ENCODE measurements around the gene MAN1A1.
"Not testable (repeated sequence)": the region's sequence is repeated elsewhere in the genome, so short reads cannot be mapped to it uniquely, and the experiment has no call there.

Gene MAN1A1

DNA sequence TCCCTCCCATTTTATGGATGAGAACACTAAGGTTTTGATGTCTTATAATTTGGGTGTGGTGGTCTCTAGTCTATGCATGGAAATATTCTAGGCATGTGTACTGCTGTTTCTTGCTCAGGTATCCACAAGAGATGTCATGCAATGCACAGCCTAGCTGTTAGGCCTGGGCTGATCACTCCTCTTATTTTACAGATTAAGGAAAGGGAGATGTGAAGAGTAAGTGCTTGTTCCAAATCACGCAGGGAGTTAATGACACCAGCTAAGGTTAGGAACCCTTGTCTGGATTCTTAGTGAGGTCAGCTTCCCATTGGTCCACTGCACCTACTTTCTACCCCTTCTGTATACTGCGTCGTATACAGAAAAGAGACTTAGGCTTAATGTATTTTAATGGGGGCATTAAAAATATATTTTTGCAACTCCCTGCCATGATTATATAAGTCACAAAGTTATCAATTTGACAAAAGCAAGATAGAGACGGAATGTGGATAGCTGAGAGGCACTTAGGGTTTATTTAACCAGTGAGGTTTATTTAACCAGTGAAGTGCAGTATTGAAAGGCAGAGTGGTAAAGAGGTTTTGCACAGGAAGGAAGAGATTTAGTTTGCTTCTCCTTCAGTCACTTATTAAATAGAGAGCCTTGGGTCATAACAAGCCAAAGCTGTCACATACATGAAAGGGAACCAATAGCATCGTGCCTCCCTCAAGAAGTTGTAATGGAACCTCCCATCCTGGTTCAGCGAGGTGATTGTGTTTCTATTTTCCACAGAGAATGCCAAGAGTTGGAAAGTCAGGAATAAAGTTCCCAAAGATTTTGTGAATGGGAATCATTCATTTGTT is 176.1 kb downstream of the MAN1A1 start:
- Histone ChIP-seq H3K36me3 (ENCODE audit: insufficient read depth, low read length) (no peaks in the 10 kb centered on the region), H3K9me3 (ENCODE audit: low read length) (no peaks in the 10 kb centered on the region), H3K4me3 (ENCODE audit: low read length) (no peak overlapping the region), H2AFZ (ENCODE audit: low read depth, low read length) (no peak overlapping the region), H3K27me3 (ENCODE audit: insufficient read depth, low read length) (no peaks in the 10 kb centered on the region), H3K4me1 (ENCODE audit: insufficient read depth, low read length) (no peaks in the 10 kb centered on the region)

DNA sequence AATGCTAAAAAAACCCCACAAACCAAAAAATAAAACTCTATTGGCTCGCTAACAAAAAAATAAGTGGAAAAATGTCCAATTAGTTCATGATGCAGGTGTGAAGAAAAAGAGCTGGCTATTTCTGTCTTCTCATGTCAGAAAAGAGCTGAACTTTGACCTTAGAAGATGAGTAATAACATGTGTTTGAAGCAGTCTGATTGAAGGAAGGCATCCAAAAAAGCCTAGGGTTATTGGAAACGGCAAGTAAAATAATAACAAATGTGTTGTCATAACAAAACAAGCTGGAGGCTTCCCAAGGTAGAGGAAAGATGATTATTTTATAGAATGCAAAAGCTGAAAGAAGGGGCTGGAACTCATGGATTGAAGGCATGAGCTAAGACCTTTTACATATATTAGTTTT is 176.7 kb downstream of the MAN1A1 start:
- no peaks in the 10 kb centered on the region for H3K9me3 ChIP-seq (ENCODE audit: low read length)
- no peaks in the 10 kb centered on the region for H3K27me3 ChIP-seq (ENCODE audit: insufficient read depth, low read length)
- no peaks in the 10 kb centered on the region for H3K36me3 ChIP-seq (ENCODE audit: insufficient read depth, low read length)
- H3K4me1 ChIP-seq (ENCODE audit: insufficient read depth, low read length), result no peaks in the 10 kb centered on the region
- no peak overlapping the region for H3K4me3 ChIP-seq (ENCODE audit: low read length)
- no peak overlapping the region for H2AFZ ChIP-seq (ENCODE audit: low read depth, low read length)

DNA sequence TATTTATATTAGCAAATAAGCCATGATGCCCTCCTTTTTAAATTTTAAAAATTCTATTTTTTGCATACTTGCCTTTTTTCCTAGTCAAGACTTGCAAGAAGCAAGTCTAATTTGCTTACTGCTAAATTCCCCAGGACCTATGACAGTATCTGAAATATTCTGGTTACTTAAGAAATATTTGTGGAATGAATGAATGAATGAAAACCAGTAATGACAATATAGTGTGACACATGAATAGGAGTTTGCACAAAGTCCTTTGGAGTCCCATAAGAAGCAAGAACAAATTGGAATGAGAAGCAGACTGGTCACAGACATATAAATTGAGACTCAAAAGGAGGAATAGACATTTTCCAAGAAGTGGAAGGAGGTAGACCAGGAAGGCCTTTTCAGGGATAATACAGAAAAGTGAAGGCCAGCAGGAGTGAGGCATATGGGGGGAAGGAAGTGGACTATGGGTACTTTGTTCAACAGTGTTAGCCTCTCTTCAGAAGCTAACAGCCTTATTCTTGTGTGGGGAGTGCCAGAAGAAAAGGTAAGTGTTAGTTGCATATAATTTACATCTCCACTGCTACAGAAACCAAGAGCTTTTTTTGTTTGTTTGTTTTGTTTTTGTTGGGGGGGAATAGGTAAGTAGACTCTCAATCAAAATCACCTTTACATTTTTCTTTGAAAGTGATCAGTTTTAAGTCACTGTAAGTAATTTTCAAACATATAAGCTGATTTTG is 177.5 kb downstream of the MAN1A1 start:
- Histone ChIP-seq H3K9me3 (ENCODE audit: low read length) (no peaks in the 10 kb centered on the region), H3K4me1 (ENCODE audit: insufficient read depth, low read length) (no peaks in the 10 kb centered on the region), H3K36me3 (ENCODE audit: insufficient read depth, low read length) (no peaks in the 10 kb centered on the region), H3K4me3 (ENCODE audit: low read length) (no peak overlapping the region), H2AFZ (ENCODE audit: low read depth, low read length) (no peak overlapping the region), H3K27me3 (ENCODE audit: insufficient read depth, low read length) (no peaks in the 10 kb centered on the region)

DNA sequence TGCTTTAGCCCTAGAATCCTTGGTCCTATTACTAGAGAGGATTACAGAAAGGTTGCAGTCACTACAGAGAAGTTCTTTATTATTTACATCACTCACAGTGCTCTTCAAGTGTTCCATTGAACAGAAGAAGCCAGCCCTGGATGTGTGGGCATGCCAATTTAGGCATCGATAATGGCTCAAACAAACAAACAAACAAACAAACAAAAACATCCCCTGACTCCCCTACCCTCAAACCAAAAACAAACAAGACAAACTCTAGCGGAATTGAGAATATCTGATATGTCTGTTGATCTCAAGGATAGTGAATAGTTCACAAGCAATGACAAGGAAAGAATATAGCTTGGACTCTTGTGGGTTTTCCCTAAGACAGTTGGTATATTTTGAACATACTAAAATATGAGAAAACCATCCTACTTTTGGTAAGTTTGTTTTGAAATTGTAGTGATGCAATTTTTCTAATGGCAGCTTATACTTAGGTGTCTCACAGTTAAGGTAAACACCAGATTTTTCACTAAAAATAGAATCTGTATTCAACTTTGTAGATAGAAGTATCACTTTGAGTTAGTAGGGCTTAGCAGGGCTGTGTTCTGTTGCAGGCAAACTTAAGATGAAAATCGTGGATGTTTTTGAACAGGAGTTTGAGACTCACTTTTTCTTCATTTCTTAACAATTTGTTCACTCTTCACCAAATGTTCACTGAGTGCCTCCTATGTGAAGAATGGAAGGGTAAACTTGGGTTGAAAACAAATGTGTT is 178.3 kb downstream of the MAN1A1 start:
- H3K36me3 ChIP-seq (ENCODE audit: insufficient read depth, low read length), result no peaks in the 10 kb centered on the region
- H3K9me3 ChIP-seq (ENCODE audit: low read length), result no peaks in the 10 kb centered on the region
- H3K27me3 ChIP-seq (ENCODE audit: insufficient read depth, low read length), result no peaks in the 10 kb centered on the region
- H3K4me1 ChIP-seq (ENCODE audit: insufficient read depth, low read length), result no peaks in the 10 kb centered on the region
- no peak overlapping the region for H3K4me3 ChIP-seq (ENCODE audit: low read length)
- H2AFZ ChIP-seq (ENCODE audit: low read depth, low read length), result no peak overlapping the region

DNA sequence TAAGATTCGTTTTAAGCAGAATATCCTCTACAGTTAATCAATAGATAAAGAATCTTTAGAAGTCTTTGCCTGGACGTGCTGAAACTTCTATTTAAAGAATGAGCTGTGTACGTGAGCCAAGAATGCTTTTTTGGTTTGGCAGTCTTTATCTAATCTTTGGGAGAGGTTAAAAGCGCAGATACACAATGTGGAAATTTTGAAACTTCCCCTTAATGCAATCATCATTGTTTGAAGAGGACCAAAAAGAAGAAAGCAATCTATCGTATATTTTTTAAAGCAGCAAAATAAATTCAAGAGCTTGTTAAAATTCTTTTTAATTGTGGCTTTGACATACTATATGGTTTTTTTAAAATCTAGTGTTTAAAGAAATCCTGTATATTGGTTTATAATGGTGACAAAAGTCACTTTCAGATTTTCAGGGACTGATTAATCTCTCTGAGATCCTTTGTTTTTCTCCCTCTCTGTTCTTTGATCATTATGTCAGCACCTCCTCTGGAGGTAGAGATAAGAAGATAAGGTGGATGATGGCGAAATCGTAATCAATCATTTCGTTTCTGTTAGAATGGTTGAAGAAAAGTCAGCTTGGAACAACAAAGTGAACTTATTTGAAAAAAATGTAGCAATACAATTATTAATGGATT is 179.0 kb downstream of the MAN1A1 start:
- Histone ChIP-seq H3K36me3 (ENCODE audit: insufficient read depth, low read length) (no peaks in the 10 kb centered on the region), H2AFZ (ENCODE audit: low read depth, low read length) (no peak overlapping the region), H3K9me3 (ENCODE audit: low read length) (no peaks in the 10 kb centered on the region), H3K4me3 (ENCODE audit: low read length) (no peak overlapping the region), H3K4me1 (ENCODE audit: insufficient read depth, low read length) (no peaks in the 10 kb centered on the region), H3K27me3 (ENCODE audit: insufficient read depth, low read length) (no peaks in the 10 kb centered on the region)

DNA sequence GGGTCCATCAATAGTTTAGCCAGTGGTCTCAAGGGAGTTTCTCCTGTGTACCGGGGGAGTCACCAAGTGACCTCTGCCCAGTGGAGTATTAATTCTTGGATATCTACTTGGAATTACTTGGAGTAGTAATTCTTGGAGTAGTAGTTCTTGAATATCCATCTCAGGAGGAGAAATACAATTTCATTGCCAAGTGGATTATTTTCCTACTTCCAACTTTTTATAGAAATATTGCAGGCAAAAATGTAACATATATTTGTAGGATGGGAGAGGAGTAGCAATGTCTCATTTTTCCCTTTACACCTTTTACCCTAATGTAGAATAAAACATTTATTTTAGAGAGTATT is 179.5 kb downstream of the MAN1A1 start:
- Histone ChIP-seq H3K27me3 (ENCODE audit: insufficient read depth, low read length) (no peaks in the 10 kb centered on the region), H3K4me3 (ENCODE audit: low read length) (no peak overlapping the region), H3K9me3 (ENCODE audit: low read length) (no peaks in the 10 kb centered on the region), H3K36me3 (ENCODE audit: insufficient read depth, low read length) (no peaks in the 10 kb centered on the region), H2AFZ (ENCODE audit: low read depth, low read length) (no peak overlapping the region), H3K4me1 (ENCODE audit: insufficient read depth, low read length) (no peaks in the 10 kb centered on the region)

DNA sequence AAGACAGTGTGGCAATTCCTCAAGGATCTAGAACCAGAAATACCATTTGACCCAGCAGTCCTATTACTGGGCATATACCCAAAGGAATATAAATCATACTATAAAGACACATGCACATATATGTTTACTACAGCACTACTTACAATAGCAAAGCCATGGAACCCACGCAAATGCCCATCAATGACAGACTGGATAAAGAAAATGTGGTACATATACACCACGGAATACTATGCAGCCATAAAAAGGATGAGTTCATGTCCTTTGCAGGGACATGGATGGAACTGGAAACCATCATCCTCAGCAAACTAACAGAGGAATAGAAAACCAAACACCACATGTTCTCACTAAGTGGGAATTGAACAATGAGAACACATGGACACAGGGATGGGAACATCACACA is 180.2 kb downstream of the MAN1A1 start:
- H3K27me3 ChIP-seq (ENCODE audit: insufficient read depth, low read length); H2AFZ ChIP-seq (ENCODE audit: low read depth, low read length); H3K9me3 ChIP-seq (ENCODE audit: low read length); H3K4me3 ChIP-seq (ENCODE audit: low read length); H3K4me1 ChIP-seq (ENCODE audit: insufficient read depth, low read length); H3K36me3 ChIP-seq (ENCODE audit: insufficient read depth, low read length): not testable (repeated sequence)

DNA sequence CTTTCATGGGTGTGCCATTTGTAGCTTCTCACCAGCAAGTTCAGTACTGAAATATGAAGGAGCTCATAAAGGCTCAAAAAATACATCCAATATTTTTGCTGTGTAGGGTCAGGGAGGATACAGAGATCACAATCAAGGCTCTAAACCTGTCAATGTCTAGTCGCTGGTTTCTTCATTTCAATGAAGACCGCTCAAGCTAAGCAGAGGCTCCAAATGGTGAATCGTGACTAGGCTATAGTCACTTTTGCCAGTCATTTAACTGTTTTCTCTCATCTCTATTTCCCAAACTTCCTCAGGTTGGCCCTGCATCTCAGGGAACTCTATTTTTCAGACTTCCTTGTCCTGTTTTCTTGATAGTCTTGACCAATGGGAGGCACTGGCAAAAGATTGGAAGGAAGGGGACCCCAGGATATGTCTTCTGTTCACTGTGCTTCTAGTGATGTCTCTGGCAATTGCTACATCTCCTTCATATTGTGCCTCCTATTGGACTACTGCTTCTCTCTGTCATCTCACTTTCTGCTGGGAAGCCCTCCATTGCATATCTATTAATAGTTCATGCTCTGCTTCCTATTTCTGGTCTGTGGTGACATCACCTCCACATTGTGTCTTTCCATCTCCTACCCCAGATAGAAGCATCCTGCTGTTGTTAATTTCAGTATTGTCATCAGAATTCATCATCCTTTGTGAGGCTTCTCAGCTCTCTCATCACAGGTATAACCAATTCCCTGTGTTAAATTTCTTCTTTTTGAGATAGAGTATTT is 183.4 kb downstream of the MAN1A1 start:
- Histone ChIP-seq H2AFZ (ENCODE audit: low read depth, low read length) (no peak overlapping the region), H3K27me3 (ENCODE audit: insufficient read depth, low read length) (no peaks in the 10 kb centered on the region), H3K36me3 (ENCODE audit: insufficient read depth, low read length) (no peaks in the 10 kb centered on the region), H3K4me3 (ENCODE audit: low read length) (no peak overlapping the region), H3K4me1 (ENCODE audit: insufficient read depth, low read length) (no peaks in the 10 kb centered on the region), H3K9me3 (ENCODE audit: low read length) (no peaks in the 10 kb centered on the region)

DNA sequence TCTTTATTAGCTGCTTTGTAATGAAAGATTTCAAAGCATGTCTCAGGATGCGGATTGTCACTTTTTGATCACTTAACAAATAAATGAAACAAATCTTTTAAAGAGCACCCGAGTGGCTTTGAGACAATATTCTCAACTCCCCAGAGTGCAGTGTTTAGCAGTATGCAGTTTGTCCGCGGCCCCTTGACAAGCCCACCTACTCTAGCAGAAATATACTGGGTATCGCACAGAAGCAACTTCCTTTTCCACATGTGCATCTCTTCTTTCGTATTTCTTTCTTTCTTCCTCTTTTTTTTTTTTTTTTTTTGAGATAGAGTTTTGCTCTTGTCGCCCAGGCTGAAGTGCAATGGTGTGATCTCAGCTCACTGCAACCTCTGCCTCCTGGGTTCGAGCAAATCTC is 186.6 kb downstream of the MAN1A1 start:
- Histone ChIP-seq H3K9me3 (ENCODE audit: low read length) (no peaks in the 10 kb centered on the region), H2AFZ (ENCODE audit: low read depth, low read length) (no peak overlapping the region), H3K36me3 (ENCODE audit: insufficient read depth, low read length) (no peaks in the 10 kb centered on the region), H3K4me1 (ENCODE audit: insufficient read depth, low read length) (no peaks in the 10 kb centered on the region), H3K4me3 (ENCODE audit: low read length) (no peak overlapping the region), H3K27me3 (ENCODE audit: insufficient read depth, low read length) (no peaks in the 10 kb centered on the region)

DNA sequence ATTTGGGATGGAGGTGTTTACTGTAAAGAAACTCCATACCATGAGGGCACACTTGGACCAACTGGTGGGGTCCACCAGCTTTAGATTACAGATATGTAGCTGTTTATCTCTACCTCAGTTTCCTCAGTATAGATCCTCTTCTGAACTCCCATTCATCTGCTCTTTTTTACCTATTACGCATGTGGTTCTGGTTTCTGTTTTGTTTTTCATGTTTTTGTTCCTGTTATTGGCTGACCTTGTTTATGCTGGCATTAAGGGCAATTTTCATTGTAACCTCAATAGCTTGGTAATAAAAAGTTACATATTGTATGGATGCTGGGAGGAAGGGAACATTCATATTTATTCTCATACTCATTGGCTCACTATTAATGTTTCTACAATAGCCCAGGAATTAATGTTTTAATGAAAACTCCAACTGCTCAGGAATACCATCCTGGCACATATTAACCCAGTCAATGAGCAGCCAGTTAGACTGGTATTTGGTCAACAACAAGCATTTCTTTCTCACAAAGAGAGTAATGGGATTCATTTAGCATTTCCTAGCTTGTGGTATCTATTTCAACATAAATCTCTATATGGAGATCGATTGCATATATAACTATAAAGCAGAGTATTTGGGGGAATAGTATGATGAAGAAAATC is 187.3 kb downstream of the MAN1A1 start:
- Histone ChIP-seq H3K36me3 (ENCODE audit: insufficient read depth, low read length) (no peaks in the 10 kb centered on the region), H2AFZ (ENCODE audit: low read depth, low read length) (no peak overlapping the region), H3K9me3 (ENCODE audit: low read length) (no peaks in the 10 kb centered on the region), H3K4me1 (ENCODE audit: insufficient read depth, low read length) (no peaks in the 10 kb centered on the region), H3K4me3 (ENCODE audit: low read length) (no peak overlapping the region), H3K27me3 (ENCODE audit: insufficient read depth, low read length) (no peaks in the 10 kb centered on the region)

DNA sequence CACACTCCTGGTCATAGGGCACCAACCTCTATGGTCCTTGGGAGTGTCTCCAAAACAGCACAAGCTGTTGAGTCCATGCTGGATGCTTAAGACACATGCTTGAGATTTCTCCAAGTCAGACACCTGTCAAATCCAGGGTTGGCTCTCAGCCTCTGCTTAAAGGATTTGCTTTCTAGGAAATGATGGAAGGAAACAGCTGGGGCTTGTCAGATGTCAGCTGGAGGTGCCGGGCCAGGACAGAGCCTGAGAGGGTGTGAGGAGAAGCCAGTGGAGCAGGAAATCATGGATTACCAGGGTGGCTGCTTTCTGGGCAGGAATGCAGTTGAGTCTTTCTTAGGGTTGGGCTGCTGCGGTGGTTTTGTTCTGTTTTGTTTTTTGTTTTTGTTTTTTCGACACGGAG is 188.1 kb downstream of the MAN1A1 start:
- H2AFZ ChIP-seq (ENCODE audit: low read depth, low read length), result no peak overlapping the region
- no peak overlapping the region for H3K4me3 ChIP-seq (ENCODE audit: low read length)
- no peaks in the 10 kb centered on the region for H3K9me3 ChIP-seq (ENCODE audit: low read length)
- no peaks in the 10 kb centered on the region for H3K27me3 ChIP-seq (ENCODE audit: insufficient read depth, low read length)
- no peaks in the 10 kb centered on the region for H3K36me3 ChIP-seq (ENCODE audit: insufficient read depth, low read length)
- H3K4me1 ChIP-seq (ENCODE audit: insufficient read depth, low read length), result no peaks in the 10 kb centered on the region

DNA sequence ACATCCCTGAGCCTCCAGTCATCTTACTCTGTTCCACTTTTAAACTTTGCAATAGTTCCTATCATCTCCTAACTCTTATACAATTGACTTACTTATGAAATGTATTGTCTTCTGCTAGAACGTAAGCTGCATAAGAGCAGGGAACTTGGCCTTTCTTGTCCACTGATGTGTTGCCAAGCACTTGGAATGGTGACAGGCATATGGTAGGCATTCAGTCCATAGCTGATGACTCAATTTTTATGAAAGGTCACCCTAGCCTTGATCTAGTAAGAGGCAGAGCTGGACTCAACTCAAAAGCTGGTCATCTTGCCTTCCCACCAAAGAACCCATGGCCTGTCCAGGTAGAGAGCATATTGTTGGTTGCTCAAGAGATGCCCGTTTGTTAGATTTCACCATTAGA is 188.7 kb downstream of the MAN1A1 start:
- H3K36me3 ChIP-seq (ENCODE audit: insufficient read depth, low read length), result no peaks in the 10 kb centered on the region
- no peaks in the 10 kb centered on the region for H3K4me1 ChIP-seq (ENCODE audit: insufficient read depth, low read length)
- H3K27me3 ChIP-seq (ENCODE audit: insufficient read depth, low read length), result no peaks in the 10 kb centered on the region
- H2AFZ ChIP-seq (ENCODE audit: low read depth, low read length), result no peak overlapping the region
- no peak overlapping the region for H3K4me3 ChIP-seq (ENCODE audit: low read length)
- H3K9me3 ChIP-seq (ENCODE audit: low read length), result no peaks in the 10 kb centered on the region

Measured in neuron (in vitro differentiated cells).